Measurements from ENCODE around the gene PDE11A. TPM values are rescaled to one million over a fixed set of nuclear protein-coding genes. Genes with fewer than 3 reads are reported as not detected.
A peak's percentile ranks its signal among the peaks of the same experiment; 100 is the strongest.

PDE11A gene
- total RNA-seq, 1 experiment from 2014 or later = 0.43 TPM

DNA sequence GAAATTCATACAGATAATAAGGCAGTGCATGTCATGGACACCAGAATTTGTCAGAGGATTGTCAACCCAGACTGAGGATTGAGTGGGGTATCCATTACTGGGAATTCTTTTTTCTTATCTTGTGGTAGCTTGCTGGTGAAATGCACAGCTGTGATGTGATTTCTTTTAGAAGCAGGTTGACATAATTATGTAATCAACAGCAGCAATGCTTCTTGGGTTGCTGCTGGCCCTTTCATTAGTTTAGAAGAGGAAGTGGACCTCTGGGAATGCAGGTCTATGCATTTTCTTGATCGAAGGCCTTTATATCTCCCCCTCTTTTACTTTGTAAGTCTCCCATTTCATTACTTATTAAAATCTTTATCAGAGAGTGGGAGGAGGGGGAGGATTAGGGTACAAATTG is 360.1 kb downstream of the PDE11A start:
- Histone ChIP-seq H3K27me3 (no peaks in the 10 kb centered on the region), H3K4me1 (peaks cover 5% of the 10 kb centered on the region; the same call in 1 of the 2 replicates), H3K27ac (no peak overlapping the region), H3K36me3 (no peaks in the 10 kb centered on the region), H3K4me3 (no peak overlapping the region), H3K9me3 (replicated peaks) (no peaks in the 10 kb centered on the region)
- DNase-seq = peak in 1 of 2 experiments; percentile 24

GRCh38 chr2:177711483-177712265 is 360.9 kb downstream of the PDE11A start:
- no peaks in the 10 kb centered on the region for H3K36me3 ChIP-seq
- no peak overlapping the region for H3K27ac ChIP-seq
- no peaks in the 10 kb centered on the region for H3K27me3 ChIP-seq
- H3K4me3 ChIP-seq = no peak overlapping the region
- DNase-seq = no peak
- H3K4me1 ChIP-seq = peaks cover 5% of the 10 kb centered on the region; the same call in 1 of the 2 replicates
- H3K9me3 ChIP-seq (replicated peaks) = no peaks in the 10 kb centered on the region

- DNase-seq = no peak
- no peak overlapping the region for H3K4me3 ChIP-seq
- H3K27me3 ChIP-seq = no peaks in the 10 kb centered on the region
- H3K27ac ChIP-seq = no peak overlapping the region
- H3K9me3 ChIP-seq (replicated peaks) = no peaks in the 10 kb centered on the region
- H3K36me3 ChIP-seq = no peaks in the 10 kb centered on the region
- peaks cover 5% of the 10 kb centered on the region; the same call in 1 of the 2 replicates for H3K4me1 ChIP-seq
These were observed 361.7 kb downstream of the PDE11A start for GRCh38 chr2:177710889-177711288.

DNA sequence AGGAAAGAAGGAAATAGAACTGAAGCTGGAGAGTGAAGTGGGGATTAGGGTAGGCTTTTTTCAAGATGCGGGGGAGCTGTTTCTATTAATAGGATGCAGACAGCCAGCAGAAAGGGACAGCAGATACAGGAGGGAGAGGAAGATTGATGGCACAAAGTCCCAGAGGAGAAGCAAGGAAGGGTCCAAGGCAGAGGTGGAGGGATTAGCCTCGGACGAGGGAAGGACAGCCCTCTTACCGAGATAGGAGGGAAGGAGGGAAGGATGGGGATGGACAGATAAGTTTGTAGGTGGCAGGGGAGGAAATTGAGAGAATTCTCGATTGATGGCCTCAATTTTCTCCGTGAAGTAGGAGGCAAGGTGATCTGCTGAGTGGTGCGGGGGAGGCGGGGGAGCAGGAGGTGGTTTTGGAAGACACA is 362.6 kb downstream of the PDE11A start:
- Histone ChIP-seq H3K9me3 (replicated peaks) (no peaks in the 10 kb centered on the region), H3K36me3 (no peaks in the 10 kb centered on the region), H3K4me3 (no peak overlapping the region), H3K27ac (no peak overlapping the region), H3K27me3 (no peaks in the 10 kb centered on the region), H3K4me1 (peaks cover 5% of the 10 kb centered on the region; the same call in 1 of the 2 replicates)
- DNase-seq = no peak

DNA sequence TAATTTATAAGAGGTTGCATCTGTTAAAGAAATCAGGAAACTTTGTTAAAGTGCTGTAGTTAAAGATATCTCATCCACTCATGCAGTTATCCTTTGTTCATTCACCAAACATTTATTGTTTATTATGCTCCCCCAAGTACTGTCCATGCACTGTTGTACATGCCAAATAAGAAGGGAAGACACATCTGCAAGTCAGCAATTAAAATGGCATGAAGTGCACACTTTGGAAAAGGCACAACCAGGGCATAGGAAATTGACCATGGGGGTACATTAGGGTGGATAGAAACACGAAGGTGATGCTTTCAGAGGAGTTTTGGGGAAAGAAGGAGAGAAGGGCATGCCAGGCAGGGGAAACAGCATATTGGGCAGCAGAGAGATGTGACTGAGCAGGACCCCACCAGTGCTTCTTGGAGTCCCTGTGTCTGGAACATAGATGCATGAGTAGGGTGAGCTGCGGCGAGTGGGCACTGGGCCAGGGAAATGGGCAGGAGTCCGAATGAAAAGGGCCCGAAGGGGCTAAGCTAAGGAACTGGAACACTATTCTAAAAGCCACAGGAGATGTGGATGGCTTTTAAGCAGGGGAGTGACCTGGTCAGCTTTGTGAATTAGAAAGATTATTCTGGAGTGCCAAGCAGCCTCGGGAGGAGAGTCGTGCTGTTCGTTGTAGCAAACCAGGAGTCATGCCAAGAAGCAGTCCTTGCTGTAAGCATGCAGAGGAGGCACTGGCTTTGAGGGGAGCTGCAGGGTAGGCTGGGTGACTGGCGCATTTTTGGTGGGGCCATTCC is 363.7 kb downstream of the PDE11A start:
- no peak overlapping the region for H3K4me3 ChIP-seq
- DNase-seq = peak; percentile 18 to 40
- H3K36me3 ChIP-seq = no peaks in the 10 kb centered on the region
- no peaks in the 10 kb centered on the region for H3K27me3 ChIP-seq
- H3K4me1 ChIP-seq = peaks cover 5% of the 10 kb centered on the region; the same call in 1 of the 2 replicates
- H3K27ac ChIP-seq = no peak overlapping the region
- no peaks in the 10 kb centered on the region for H3K9me3 ChIP-seq (replicated peaks)

GRCh38 chr2:177708106-177708505 is 364.5 kb downstream of the PDE11A start:
- no peaks in the 10 kb centered on the region for H3K36me3 ChIP-seq
- H3K9me3 ChIP-seq (replicated peaks) = no peaks in the 10 kb centered on the region
- H3K4me1 ChIP-seq = peaks cover 5% of the 10 kb centered on the region; the same call in 1 of the 2 replicates
- H3K4me3 ChIP-seq = no peak overlapping the region
- DNase-seq = no peak
- H3K27me3 ChIP-seq = no peaks in the 10 kb centered on the region
- no peak overlapping the region for H3K27ac ChIP-seq

DNA sequence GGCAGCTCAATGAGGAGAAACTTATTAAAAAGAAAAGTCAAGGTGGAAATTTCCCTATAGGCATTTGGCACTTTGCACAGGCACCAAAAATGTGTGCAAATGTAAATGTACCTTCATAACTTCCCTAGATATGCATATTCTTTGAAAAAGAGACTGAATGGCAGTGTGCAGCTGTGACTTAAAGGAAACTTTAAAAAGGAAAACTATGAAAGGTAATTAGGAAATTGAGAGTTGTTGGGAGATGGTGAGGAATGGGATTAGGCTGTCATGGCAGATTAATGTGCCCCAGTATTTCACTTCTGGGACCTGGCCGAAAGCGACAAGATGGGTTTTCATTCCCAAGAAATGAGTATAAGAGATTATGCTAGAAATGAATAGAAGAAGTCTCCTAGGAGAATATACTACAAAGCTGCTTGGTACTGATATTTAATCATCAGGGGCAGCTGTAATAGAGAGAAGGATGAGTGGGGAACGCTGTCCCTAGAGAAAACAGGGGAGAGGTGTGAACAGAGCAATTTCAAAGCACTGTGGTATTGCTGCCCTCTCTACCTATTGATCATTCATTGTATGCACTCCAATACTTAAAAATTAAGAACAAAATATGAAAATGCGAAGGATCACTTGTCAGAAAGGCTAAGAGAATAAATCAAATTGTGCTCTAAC is 366.9 kb downstream of the PDE11A start:
- Histone ChIP-seq H3K36me3 (no peaks in the 10 kb centered on the region), H3K4me3 (no peak overlapping the region), H3K4me1 (peaks cover 5% of the 10 kb centered on the region; the same call in 1 of the 2 replicates), H3K27me3 (no peaks in the 10 kb centered on the region), H3K27ac (no peak overlapping the region), H3K9me3 (replicated peaks) (no peaks in the 10 kb centered on the region)
- DNase-seq = no peak

GRCh38 chr2:177703159-177703558 is 369.4 kb downstream of the PDE11A start:
- H3K27me3 ChIP-seq = no peaks in the 10 kb centered on the region
- no peak overlapping the region for H3K4me3 ChIP-seq
- no peaks in the 10 kb centered on the region for H3K4me1 ChIP-seq
- no peak for DNase-seq
- H3K9me3 ChIP-seq (replicated peaks) = no peaks in the 10 kb centered on the region
- no peak overlapping the region for H3K27ac ChIP-seq
- no peaks in the 10 kb centered on the region for H3K36me3 ChIP-seq

GRCh38 chr2:177698281-177698680 is 374.3 kb downstream of the PDE11A start:
- Histone ChIP-seq H3K27ac (no peak overlapping the region), H3K4me1 (no peaks in the 10 kb centered on the region), H3K4me3 (no peak overlapping the region), H3K9me3 (replicated peaks) (no peaks in the 10 kb centered on the region), H3K27me3 (no peaks in the 10 kb centered on the region), H3K36me3 (no peaks in the 10 kb centered on the region)
- DNase-seq = no peak

- H3K36me3 ChIP-seq = no peaks in the 10 kb centered on the region
- H3K4me3 ChIP-seq = no peak overlapping the region
- DNase-seq = no peak
- H3K27me3 ChIP-seq = no peaks in the 10 kb centered on the region
- H3K9me3 ChIP-seq (replicated peaks) = no peaks in the 10 kb centered on the region
- H3K4me1 ChIP-seq = no peaks in the 10 kb centered on the region
- no peak overlapping the region for H3K27ac ChIP-seq
These were observed 378.2 kb downstream of the PDE11A start for GRCh38 chr2:177694348-177694747.

- Histone ChIP-seq H3K9me3 (replicated peaks) (no peaks in the 10 kb centered on the region), H3K27me3 (no peaks in the 10 kb centered on the region), H3K27ac (no peak overlapping the region), H3K36me3 (no peaks in the 10 kb centered on the region), H3K4me3 (no peak overlapping the region), H3K4me1 (no peaks in the 10 kb centered on the region)
- no peak for DNase-seq
These were observed 378.8 kb downstream of the PDE11A start for GRCh38 chr2:177693658-177694339.

- Histone ChIP-seq H3K27ac (no peak overlapping the region), H3K4me1 (no peaks in the 10 kb centered on the region), H3K36me3 (no peaks in the 10 kb centered on the region), H3K9me3 (replicated peaks) (no peaks in the 10 kb centered on the region), H3K4me3 (no peak overlapping the region), H3K27me3 (no peaks in the 10 kb centered on the region)
- DNase-seq = no peak
These were observed 379.8 kb downstream of the PDE11A start for GRCh38 chr2:177692783-177693269.

DNA sequence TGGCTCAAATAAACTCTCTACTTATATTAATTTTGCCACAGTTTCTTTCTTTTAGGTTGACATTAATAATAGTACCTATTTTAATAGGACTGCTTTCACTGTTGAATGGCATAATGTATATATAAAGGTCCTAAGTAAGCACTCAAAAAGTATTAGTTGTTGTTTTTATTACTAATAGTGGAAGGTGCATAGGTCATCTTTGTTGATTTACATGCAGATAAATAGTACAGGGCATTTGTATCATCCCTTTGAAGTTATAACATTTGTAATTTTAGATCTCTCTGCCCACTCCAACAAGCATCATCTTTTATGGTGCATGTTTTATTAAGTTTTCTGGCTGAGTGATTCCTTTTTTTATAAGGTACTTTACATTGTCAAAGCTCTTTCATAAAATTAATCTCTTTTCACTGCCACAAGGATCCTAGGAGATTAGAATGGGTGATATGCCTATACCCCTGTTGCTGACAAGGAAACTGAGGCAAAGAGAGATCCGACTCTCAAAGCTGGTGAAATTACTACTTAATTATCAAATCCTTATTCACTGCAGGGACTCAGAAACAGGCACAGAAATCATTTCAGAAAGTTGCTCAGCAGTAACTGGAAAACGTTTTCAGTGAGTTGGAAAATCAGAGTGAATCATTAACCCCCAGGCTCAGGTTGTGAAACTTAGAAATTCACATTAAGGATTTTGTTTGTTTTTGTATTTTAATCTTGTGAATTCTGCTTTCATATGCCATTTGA is 380.4 kb downstream of the PDE11A start:
- no peak overlapping the region for H3K4me3 ChIP-seq
- no peaks in the 10 kb centered on the region for H3K9me3 ChIP-seq (replicated peaks)
- no peaks in the 10 kb centered on the region for H3K27me3 ChIP-seq
- no peak overlapping the region for H3K27ac ChIP-seq
- H3K4me1 ChIP-seq = no peaks in the 10 kb centered on the region
- H3K36me3 ChIP-seq = no peaks in the 10 kb centered on the region
- DNase-seq = no peak

- no peaks in the 10 kb centered on the region for H3K36me3 ChIP-seq
- no peaks in the 10 kb centered on the region for H3K27me3 ChIP-seq
- H3K4me3 ChIP-seq = no peak overlapping the region
- no peaks in the 10 kb centered on the region for H3K4me1 ChIP-seq
- H3K9me3 ChIP-seq (replicated peaks) = no peaks in the 10 kb centered on the region
- no peak overlapping the region for H3K27ac ChIP-seq
- no peak for DNase-seq
These were observed 381.4 kb downstream of the PDE11A start for GRCh38 chr2:177691177-177691576.
